ENCODE measurements around the gene CCDC88A.
"Not testable (repeated sequence)": the region's sequence is repeated elsewhere in the genome, so short reads cannot be mapped to it uniquely, and the experiment has no call there.

Gene CCDC88A

GRCh38 chr2:55454121-55454520 lies 34.5 kb upstream of the CCDC88A start:
- ChIA-PET POLR2A (no interaction called here), CTCF (interaction anchor here (1.1 to 1.8 kb wide), 4 partner anchors 9 to 33 kb away, joined by 3 to 4 read pairs (median 4); no protein-coding TSS in a partner anchor)
- no peak for DNase-seq (ENCODE audit: extremely low spot score)
- TF ChIP-seq CTCF (IDR thresholded peaks at IDR 0.05; ENCODE audit: control extremely low read depth, extremely low read depth, low read depth, missing control alignments): no peak

DNA sequence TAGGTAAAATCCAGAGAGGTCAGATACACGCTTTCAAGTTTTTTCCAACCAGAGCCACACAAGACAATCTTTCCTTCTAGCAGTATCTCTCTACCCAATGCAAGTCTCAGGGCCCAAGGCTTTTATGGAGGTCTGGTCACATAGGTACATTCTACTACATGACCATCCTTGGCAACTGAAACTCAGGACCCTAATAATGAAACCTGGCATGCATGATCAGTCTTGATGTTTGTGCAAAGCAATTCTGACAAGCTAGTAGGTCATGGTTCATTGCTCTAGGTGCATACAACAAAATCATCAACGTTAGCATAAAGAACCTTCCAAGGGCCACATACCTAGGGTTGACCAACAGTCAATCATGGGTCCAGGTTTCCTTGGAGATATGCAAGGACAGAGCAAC lies 33.2 kb upstream of the CCDC88A start:
- DNase-seq (ENCODE audit: extremely low spot score): no peak
- no peak for TF ChIP-seq CTCF (IDR thresholded peaks at IDR 0.05; ENCODE audit: control extremely low read depth, extremely low read depth, low read depth, missing control alignments)
- ChIA-PET POLR2A (no interaction called here), CTCF (interaction anchor here (1.1 kb wide), 1 partner anchor 11 kb away, joined by 3 read pairs; no protein-coding TSS in a partner anchor)

DNA sequence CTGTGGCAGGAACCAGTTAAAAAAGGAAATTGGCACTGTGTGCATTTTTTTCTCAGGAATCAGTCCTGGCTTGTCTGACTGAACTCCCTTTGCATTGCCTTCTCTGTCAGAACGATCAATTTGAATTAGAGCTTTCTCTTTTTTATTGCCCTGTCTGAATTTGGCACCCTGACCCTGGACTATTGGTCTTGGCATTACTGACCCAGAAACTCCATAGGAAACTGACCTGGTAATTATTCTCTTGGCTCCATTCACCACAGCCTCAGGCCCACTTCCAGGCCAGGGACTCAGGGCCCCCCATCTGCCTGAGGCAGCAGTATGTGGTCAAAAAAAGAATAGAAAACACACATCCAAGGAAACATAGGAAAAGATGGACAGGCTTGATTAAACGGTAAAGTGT lies 32.0 kb upstream of the CCDC88A start:
- TF ChIP-seq CTCF (IDR thresholded peaks at IDR 0.05; ENCODE audit: control extremely low read depth, extremely low read depth, low read depth, missing control alignments): no peak
- DNase-seq (ENCODE audit: extremely low spot score): no peak
- ChIA-PET POLR2A (no interaction called here), CTCF (no interaction called here)

GRCh38 chr2:55450014-55450413 lies 30.4 kb upstream of the CCDC88A start:
- CTCF ChIA-PET; DNase-seq (ENCODE audit: extremely low spot score); POLR2A ChIA-PET: not testable (repeated sequence)

DNA sequence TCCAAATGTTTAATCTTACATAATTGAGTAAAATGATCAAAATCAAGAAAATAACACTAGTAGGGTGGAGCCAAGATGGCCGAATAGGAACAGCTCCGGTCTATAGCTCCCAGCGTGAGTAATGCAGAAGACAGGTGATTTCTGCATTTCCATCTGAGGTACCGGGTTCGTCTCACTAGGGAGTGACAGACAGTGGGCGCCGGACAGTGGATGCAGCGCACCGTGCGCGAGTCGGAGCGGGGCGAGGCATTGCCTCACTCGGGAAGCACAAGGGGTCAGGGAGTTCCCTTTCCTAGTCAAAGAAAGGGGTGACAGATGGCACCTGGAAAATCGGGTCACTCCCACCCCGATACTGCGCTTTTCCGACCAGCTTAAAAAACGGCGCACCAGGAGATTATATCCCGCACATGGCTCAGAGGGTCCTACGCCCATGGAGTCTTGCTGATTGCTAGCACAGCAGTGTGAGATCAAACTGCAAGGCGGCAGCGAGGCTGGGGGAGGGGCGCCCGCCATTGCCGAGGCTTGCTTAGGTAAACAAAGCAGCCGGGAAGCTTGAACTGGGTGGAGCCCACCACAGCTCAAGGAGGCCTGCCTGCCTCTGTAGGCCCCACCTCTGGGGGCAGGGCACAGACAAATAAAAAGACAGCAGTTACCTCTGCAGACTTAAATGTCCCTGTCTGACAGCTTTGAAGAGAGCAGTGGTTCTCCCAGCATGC lies 22.5 kb upstream of the CCDC88A start:
- POLR2A ChIA-PET; DNase-seq (ENCODE audit: extremely low spot score): not testable (repeated sequence)

DNA sequence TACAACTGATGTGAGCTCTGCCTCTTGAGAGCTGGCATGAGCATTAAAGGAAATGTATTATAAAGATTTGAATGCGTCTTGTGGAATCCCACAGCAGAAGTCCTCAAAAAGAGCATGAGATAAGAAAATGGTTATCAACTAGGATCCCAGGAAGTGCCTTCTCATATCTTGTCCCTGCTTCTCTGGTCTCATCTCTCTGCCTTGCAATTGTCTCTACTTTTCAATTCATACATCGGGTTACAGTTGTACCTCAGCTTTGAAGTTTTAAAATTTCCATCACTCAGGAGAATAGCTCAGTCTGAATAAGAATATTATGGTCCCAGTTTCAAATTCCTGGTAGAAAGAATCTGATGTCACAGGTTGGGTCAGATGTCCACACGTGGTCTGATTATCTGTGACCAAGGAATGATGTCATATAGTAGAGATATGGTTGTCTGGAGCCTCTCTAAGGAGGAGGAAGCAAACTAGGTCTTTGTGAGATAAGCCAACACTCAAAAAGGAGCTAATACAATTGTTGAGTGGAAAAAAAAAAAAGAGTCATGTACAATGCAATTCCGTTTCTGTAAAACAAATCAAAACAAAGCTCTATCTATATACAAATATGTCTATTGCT lies 21.7 kb upstream of the CCDC88A start:
- no peak for DNase-seq (ENCODE audit: extremely low spot score)
- POLR2A ChIA-PET: no interaction called here
- CTCF ChIA-PET: interaction anchor here (1.1 to 1.8 kb wide), 2 partner anchors 17 to 46 kb away, joined by 3 to 6 read pairs; no protein-coding TSS in a partner anchor
- TF ChIP-seq CTCF (IDR thresholded peaks at IDR 0.05; ENCODE audit: control extremely low read depth, extremely low read depth, low read depth, missing control alignments): no peak

More for the DNA sequence above, 22.5 kb upstream of the CCDC88A start:
- CTCF ChIA-PET: interaction anchor here (1.1 to 1.8 kb wide), 2 partner anchors 18 to 45 kb away, joined by 3 to 6 read pairs; no protein-coding TSS in a partner anchor

GRCh38 chr2:55439101-55439397 lies 19.4 kb upstream of the CCDC88A start:
- no peak for TF ChIP-seq CTCF (IDR thresholded peaks at IDR 0.05; ENCODE audit: control extremely low read depth, extremely low read depth, low read depth, missing control alignments)
- CTCF ChIA-PET: interaction anchor here (0.9 to 1.4 kb wide), 3 partner anchors 14 to 68 kb away, joined by 3 to 4 read pairs (median 3); no protein-coding TSS in a partner anchor
- POLR2A ChIA-PET: no interaction called here
- no peak for DNase-seq (ENCODE audit: extremely low spot score)
